OCI-M1 (cell line): ENCODE results near the gene CD37.
"Not testable (repeated sequence)": the region's sequence is repeated elsewhere in the genome, so short reads cannot be mapped to it uniquely, and the experiment has no call there.

Experiments
- DNase-seq: peaks from one replicate; lab custom pipeline; 2025; lab: John Stamatoyannopoulos, UW

The CD37 gene

DNA sequence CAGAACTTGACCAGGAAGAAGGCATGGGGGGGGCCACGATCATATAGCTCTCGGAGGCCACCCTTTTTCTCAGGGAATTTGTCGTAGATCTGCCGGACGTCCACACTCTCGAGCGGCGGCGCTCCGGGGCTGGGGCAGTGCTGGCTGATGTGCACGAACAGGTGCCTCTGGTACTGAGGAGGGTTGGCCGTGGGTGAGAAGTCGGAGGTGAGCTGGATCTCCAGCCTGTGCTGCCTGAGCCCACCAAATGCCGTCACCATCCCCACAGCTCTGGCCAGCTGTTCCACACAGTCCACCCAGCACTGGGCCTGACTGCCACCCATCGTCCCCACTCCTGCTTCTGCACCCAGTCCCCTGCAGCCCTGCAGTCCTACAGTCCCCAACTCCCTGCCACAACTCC is 12.0 kb downstream of the CD37 start:
- no peak for DNase-seq

- DNase-seq: peak; percentile 45
Observed at GRCh38 chr19:49347835-49348234, 12.6 kb downstream of the CD37 start.

GRCh38 chr19:49348305-49349189 is 13.3 kb downstream of the CD37 start:
- DNase-seq: no peak

GRCh38 chr19:49349567-49349966 is 14.4 kb downstream of the CD37 start:
- DNase-seq: no peak

- no peak for DNase-seq
Observed at GRCh38 chr19:49355909-49356353, 20.7 kb downstream of the CD37 start.

- DNase-seq: no peak
Observed at GRCh38 chr19:49356382-49356781, 21.2 kb downstream of the CD37 start.

GRCh38 chr19:49357186-49357585 is 22.0 kb downstream of the CD37 start:
- DNase-seq: no peak

DNA sequence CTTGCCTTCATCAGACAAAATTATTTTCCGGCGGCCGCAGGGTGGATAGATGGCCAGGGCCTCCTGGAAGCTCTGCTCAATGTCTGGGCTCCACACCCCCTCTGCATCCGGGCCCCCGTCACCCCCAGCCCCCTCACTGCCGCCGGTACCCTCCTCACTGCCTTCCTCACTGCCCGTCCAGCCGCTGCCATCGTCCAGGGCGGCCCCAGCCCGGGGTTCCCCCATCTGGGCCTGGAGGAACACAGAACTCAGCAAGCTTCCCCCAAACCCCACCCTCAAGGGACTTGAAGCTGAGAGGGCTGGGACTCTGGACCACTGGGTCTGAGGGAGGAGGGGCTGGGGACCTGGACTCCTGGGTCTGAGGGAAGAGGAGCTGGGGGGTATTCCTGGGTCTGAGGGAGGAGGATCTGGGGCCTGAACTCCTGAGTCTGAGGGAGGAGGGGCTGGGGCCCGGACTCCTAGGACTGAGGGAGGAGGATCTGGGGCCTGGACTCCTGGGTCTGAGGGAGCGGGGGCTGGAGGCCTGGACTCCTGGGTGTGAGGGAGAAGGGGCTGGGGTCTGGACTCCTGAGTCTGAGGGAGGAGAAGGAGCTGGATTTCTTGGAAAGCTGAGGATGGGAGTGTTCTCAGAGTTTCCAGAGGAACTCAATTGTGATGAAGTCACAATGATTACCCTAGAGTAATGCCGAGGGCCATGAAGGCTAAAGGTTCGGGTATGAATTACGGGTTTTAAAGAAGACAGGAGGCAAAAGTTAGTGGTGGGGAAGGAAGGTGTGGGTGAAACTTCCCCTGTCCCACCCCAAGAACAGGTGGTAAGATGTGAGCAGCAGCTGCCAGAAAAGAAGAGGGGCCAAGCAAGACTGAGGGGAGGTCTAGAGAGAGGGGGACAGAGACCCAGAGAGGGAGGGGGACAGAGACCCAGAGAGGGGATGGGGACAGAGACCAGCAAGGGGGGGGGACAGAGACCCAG is 24.9 kb downstream of the CD37 start:
- no peak for DNase-seq

DNA sequence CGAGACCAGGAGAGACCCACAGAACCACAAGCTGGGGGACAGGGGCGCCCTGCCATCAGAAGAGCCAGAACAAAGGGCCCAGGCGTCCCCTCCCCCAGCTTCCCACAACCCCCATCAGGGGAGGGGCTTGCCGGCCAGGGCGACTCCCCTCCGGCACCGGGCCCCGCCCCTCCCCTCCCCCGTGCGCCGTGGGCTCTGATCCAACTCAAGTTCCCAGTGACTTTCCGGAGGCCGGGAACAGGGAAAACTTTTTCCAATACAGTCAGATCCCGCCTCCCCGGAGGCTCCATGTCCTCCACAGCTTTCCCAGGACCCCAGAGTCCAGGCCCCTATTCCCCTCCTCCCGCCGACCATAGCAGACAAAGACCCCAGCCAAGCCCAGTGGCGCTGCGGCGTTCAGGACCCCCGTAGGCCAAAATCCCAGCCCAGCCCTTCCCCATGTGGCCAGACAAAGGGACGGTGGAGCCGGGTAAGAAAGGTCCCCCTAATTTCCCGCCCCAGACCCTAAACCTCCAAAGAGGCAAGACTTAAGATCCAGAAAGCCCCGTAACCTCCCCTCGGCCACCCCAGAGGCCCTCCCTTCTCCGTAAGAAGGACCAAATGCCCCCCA is 26.3 kb downstream of the CD37 start:
- peak; percentile 27 for DNase-seq

DNA sequence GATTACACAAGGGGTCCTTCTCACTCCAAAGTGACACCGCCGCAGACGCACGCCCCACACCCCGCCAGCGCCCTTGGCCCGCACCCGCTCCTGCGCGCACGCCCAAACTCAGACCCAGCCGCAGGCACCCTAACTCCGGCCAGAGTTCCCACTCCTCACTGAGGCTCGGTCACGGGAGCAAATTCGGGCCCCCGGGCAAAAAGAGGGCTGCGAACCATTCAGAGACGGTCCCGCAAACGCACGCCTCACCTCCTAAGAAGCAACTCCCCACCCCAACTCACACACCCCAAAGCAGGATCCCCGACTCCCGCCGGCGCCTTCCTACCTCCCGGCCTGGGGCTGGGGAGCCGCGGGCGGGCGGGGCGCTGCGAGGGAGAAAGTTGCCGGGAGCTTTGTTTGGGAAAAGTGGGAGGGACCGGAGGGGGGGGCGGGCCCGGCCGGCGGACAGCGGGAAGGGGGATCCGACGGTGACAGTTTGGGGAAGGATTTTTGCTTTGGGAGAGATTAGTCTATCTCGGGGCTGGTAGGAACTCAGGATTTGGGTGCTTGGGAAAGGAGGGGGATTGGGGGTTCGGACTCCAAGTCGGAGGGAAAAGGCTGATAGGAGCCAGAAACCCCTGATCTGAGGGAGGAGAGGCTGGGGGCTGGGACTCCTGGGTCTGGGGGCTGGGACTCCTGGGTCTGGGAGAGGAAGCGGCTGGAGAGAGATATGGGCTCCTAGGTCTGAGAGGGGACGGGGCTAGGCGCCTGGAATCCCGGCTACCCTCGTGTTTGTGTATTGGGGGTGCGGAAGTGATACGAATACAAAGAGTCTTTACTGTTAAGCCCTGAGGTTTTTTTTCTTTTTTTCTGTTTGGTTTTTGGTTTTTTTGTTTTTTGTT is 27.1 kb downstream of the CD37 start, which contains the start of gene TEAD2:
Gene TEAD2, minus strand, starts transcription at position 369 of the 881 bp plus-strand sequence. CDS start 2,341 bp downstream, outside the sequence.
- peak; percentile 55 for DNase-seq

DNA sequence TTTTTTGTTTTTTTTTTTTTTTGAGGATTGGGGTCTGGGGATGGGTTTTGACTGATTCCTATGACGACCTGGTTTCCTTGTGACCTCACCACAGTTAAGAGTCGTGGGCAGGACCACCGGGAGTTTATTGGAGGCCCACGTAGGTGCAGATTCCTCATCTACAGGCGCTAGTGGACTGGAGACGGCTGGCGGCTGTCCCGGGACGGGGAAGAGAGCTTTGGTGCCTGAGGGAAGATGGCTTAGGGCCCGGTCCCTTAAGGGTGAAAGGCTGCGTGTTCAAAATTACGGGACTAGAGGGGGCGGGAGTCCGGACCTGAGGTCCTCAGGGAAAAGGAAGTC is 27.7 kb downstream of the CD37 start:
- DNase-seq: no peak

DNA sequence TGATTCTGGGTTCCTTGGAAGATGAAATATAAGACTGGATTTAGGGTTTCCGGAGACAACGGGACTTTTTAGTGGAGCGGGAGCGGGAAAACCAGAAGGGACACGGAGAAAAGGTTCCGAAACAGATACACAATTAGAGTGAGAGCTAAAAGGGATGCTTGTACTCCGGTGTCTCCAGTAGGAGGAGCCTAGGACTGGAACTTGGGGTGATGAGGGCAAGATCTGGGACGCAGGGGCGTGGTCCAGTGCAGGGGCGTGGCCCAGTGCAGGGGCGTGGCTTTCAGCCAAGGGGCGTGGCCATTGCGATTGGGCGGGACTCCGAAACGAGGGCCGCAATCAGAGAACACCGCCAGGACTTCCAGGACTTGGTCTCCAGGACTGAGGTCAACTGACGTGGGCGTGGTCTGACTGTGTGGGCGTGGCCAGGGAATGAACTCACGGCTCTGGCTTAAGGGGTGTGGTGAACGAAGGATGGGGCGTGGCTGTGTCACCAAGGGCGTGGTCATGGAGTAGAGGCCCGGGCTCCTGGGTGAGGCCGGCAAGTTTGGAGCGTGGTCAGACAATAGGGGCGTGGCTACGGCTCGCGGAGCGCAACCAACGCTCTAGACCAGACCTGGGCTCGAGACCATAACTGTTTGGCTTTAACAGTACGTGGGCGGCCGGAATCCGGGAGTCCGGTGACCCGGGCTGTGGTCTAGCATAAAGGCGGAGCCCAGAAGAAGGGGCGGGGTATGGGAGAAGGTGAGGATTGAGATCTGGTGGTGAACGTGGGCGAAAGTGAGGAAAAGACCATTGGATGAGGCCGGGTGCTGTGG is 28.3 kb downstream of the CD37 start, which contains the start of gene DKKL1:
Gene DKKL1, plus strand, starts transcription at position 610 of the 815 bp plus-strand sequence. Its CDS starts 122 bp downstream, at position 732.
- peak; percentile 100 for DNase-seq

- no peak for DNase-seq
Observed at GRCh38 chr19:49364083-49364737, 29.0 kb downstream of the CD37 start.

DNA sequence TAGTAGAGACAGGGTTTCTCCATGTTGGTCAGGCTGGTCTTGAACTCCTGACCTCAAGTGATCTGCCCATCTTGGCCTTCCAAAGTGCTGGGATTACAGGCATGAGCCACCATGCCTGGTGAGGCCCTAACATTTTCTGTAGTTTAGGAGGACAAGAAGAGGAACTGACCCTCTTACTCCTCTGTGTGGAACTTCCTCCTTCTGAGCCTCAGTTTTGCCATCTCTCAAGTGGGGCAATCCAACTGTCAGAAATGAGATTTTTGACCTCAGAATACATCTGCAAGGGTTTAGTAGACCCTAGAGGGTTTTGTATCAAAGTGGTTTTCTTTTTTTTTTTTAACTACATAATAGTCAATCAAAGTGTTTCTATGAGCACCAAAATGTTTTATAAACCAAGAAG is 30.9 kb downstream of the CD37 start:
- no peak for DNase-seq

- DNase-seq: peak; percentile 55
Observed at GRCh38 chr19:49368711-49369358, 33.6 kb downstream of the CD37 start.

GRCh38 chr19:49371184-49371583 is 36.0 kb downstream of the CD37 start:
- no peak for DNase-seq

DNA sequence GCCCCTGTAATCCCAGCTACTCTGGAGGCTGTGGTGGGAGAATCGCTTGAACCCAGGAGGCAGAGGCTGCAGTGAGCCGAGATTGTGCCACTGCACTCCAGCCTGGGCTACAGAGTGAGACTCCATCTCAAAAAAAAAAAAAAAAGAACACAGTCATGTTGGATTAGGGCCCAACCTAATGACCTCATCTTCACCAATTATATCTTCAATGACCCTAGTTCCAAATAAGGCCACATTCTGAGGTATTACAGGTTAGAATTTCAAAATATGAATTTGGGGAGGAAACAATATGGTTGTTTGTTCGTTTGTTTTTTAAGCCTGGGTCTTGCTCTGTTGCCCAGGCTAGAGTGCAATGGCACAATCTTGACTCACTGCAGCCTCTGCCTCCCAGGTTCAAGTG is 38.0 kb downstream of the CD37 start:
- DNase-seq: not testable (repeated sequence)

- no peak for DNase-seq
Observed at GRCh38 chr19:49374665-49375434, 39.6 kb downstream of the CD37 start.
